Activated CD4-positive, alpha-beta T cell treated with anti-CD3 and anti-CD28 coated beads, Interleukin-2, amount 50 U/mL, for 48 hours (primary cell): ENCODE results near the gene AARS1.
A peak's percentile ranks its signal among the peaks of the same experiment; 100 is the strongest.
"Not testable (repeated sequence)": the region's sequence is repeated elsewhere in the genome, so short reads cannot be mapped to it uniquely, and the experiment has no call there.

Experiments used
- DNase-seq, 2 experiments: peaks; one replicate each; pipeline ENCODE4 v3.0.0-alpha.2; 2020

The AARS1 gene

DNA sequence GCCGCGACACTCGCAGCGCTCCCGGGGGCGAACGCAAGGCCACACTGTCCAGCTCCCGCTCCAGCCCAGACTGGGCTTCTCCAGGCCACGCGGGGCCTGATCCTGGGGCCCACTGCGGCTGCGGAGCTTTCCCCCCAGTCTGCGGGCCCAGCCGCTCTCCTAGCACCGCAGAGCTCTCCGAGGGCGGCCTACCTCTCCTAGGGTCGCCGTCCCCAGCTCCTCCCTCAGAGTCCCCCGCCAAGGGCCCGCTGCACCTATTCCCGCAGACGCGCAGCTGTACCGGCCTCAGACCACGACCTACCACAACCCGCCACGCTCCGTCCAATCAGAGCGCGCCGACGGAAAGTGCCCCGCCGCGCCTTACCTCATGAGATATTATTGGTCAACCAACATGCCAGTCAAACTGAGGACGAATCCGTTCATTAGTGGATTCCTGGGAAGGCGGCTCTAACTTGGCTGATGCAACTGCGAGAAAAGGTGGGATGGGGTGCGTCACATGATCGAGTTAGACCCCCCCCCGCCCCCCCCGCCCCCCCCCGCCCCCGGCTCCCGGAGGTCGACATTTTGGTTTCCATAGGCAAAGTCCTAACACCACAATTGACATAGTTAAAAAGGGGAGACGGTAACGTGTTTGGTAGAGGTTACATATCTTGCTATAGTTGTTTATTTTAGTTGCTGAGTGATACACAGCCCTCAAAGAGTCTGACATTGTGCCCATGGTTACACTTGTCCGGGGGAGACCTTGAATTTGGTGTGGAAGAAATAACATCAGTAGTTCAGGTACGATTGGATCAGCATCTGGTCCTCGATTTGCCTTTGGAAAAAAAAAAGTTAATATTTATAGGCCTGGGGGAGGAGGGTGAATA lies at the start of gene AARS1:
Gene AARS1, minus strand, starts transcription at position 278 of the 866 bp plus-strand sequence. CDS start 6,743 bp downstream, outside the sequence.
- DNase-seq, result peak; percentile 92 to 94

DNA sequence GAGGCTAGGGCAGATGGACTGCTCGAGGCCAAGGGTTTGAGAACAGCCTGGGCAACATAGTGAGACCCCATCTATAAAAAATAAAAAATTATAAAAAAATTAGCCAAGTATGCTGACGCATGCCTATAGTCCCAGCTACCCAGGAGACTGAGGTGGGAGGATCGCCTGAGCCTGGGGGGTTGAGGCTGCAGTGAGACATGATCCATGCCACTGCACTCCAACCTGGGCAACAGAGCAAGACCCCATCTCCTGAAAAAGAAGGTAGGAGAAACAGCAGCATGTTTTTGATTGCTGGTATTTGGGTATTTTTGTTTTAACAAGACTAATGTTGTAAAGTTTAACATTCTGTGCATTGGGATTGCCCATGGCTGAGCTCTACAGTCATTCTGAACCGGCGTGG lies 48.5 kb upstream of the AARS1 start:
- no peak for DNase-seq

DNA sequence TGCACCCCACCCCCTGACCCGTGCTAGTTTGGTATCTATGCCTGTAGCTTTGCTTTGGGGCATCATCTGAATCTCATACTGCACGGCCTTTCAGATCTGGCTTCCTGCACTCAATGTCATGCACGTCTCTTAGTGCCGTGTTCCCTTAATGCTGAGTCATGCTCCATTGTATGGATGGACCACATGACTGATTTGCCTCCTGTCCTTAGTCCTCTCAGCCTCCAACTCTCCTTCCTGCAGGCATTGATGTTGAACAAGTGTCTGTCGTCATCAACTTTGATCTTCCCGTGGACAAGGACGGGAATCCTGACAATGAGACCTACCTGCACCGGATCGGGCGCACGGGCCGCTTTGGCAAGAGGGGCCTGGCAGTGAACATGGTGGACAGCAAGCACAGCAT lies 43.4 kb upstream of the AARS1 start:
- not testable (repeated sequence) for DNase-seq

DNA sequence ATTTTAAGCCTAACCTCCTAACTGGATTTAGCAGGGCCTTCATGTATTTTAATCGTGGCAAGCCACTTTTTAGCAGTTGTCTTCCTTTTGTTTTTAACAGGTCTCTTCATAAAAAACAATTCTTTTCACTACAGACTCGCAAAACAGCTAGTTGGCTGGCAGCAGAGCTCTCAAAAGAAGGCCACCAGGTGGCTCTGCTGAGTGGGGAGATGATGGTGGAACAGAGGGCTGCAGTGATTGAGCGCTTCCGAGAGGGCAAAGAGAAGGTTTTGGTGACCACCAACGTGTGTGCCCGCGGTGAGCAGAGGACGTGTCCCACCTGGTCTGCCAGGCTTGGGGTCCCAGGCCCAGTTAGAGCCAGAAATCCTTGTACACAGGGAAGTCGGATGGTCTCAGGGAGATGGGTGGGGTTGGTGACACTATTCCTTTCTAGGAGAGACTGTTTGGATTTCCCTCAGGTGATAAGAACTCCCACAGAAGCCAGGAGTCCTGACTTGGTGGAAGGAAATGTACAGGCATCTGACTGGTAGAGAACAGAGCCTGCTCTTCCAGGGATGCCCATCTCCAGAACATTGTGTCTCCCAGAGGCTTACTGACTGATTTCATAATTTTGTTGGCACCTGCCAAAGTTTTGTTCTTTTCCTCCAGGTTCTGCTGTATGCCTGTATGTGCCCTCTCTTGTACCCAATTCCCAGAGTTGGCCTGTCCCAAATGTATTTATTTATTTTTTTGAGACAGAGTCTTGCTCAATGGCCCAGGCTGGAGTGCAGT lies 42.5 kb upstream of the AARS1 start:
- no peak for DNase-seq

DNA sequence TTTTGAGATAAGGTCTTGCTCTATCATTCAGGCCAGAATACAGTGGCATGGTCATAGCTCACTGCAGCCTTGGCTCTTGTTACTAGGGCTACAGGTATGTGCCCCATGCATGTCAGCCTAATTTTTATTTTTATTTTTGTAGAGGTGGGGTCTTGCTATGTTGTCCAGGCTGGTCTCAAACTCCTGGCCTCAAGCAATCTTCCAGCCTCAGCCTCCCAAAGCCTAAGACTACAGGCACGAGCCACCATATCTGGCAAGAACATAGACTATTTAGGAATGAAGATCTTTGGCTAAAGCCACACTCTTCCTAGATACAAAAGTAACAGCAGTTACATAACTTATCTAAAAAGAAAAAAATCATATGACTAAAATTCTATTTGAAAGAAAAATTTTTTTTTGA lies 41.8 kb upstream of the AARS1 start:
- DNase-seq, result no peak

DNA sequence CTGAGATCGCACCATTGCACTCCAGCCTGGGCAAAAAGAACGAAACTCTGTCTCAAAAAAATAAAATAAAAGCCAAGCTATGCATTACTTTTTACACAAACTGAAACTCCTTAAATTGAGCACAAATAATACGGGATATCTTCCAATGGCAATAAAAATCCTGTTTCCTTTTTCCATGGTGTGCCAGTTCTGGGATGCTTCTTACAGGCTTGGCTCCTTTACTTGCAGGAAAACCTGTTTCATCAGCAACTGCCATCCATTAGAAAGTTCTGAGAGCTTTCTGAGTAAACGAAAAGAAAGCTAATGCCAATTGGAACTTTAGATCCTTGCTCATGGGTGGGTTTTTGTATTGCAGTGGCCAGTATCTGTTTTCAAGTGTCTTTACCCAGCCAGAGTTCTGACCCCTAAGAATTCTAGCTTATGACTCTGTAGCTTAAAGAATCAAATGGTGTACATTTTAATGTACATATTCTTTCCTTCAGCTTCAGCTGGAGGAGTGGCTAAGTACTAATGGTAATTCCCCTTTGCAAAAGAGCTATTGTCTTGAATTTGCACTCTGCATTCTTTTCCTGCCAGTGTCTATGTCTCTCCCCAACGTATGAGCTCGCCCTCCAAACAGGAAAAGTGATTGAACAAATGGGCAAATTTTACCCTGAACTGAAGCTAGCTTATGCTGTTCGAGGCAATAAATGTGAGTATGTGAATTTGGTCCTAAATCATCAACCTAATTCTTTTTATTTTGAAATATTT lies 35.9 kb upstream of the AARS1 start:
- DNase-seq, result no peak

DNA sequence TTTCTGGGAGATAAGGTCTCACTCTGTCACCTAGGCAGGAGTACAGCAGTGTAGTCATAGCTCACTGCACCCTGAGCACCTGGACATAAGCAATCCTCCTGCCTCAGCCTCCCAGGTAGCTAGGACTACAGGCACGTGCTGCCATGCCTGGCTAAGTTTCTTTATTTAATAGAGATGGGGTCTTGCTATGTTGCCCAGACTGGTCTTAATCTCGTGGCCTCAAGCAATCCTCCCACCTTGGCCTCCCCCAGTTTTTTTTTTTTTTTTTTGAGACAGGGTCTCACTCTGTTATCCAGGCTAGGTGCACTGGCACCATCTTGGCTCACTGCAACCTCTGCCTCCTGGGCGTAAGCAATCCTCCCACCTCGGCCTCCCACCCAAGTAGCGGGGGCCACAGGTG lies 30.8 kb upstream of the AARS1 start:
- no peak for DNase-seq

DNA sequence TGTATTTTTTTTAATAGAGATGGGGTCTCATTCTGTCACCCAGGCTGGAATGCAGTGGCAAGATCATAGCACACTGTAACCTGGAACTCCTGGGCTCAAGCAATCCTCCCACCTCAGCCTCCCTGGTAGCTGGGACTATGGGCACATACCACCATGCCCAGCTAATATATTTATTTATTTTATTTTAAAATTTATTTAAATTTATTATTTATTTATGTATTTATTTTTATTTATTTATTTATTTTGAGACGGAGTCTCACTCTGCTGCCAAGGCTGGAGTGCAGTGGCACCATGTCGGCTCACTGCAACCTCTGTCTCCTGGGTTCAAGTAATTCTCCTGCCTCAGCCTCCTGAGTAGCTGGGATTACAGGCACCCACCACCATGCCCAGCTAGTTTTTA lies 18.4 kb upstream of the AARS1 start:
- DNase-seq, result not testable (repeated sequence)

DNA sequence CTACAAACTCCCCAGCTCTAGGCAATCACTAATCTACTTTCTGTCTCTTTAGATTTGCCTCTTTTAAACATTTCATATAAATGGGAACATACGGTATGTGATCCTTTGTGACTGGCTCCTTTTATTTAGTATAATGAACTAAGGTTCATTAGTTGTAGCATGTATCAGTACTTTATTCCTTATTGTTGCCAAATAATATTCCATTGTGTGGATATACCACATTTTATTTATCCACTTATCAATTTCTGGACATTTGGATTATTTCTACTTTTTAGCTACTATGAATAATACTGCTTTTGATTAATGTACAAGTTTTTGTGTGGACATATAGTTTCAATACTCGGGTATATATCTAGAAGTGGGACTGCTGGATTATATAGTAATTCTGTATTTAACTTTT lies 17.6 kb upstream of the AARS1 start:
- DNase-seq, result no peak

DNA sequence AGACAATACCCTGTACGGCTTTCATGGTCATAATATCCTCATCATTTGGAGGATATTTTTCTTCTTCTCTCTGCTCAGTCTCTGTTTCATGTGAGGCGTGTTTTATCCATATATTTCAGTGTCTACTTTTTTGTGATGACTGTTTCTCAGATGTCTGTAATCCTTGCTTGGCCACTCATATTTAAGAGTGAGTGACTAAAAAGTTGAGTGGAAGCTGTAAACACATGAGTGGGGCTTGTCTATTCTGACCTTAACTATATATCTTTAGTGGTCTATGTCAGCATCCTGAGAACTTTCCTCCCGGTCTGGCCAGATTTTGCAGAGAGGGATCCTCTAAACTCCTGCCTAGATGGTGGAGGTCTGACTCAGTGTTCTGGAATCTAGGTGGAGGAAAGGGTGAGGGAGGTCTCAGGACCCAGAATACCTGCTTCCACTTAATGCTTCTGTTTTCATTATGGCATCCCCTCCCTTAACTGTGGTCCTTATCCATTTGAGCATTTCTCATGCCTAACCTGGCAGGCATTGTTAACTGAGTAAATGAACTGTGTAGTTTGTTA lies 15.7 kb upstream of the AARS1 start:
- no peak for DNase-seq

DNA sequence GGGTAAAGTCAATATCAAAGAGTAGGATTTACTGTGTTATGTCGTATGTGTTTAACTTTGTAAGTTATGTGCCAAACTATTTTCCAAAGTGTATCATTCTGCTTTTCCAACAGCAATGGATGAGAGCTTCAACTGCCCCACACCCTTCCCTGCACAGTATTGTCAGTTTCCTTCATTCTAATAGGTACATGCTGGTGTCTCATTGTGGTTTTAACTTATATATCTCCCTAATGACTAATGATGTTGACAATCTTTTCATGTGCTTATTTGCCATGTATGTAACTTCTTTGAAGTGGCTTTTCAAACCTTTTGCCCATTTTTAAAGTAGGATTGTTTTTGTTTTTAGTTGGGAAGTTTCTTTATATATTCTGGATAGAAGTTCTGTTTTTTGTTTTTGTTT lies 13.4 kb upstream of the AARS1 start:
- no peak for DNase-seq

DNA sequence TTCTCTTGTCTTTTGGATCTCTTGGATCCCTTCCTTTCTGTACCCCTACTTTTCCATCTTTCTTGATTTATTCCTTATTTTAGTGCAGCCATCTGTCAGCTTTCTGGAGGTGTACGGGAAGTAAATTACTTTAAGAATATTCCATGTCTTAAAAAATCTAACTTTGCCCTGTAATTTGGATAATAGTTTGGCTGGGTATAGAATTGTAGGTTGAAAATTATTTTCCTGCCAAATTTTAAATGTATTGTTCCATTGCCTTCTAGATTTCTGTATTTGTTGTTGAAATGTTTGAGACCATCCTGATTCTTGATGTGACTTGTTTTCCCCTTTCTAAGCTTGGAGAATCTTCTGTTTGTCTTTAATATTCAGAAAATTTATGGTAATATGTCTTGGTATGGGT lies 11.8 kb upstream of the AARS1 start:
- no peak for DNase-seq

DNA sequence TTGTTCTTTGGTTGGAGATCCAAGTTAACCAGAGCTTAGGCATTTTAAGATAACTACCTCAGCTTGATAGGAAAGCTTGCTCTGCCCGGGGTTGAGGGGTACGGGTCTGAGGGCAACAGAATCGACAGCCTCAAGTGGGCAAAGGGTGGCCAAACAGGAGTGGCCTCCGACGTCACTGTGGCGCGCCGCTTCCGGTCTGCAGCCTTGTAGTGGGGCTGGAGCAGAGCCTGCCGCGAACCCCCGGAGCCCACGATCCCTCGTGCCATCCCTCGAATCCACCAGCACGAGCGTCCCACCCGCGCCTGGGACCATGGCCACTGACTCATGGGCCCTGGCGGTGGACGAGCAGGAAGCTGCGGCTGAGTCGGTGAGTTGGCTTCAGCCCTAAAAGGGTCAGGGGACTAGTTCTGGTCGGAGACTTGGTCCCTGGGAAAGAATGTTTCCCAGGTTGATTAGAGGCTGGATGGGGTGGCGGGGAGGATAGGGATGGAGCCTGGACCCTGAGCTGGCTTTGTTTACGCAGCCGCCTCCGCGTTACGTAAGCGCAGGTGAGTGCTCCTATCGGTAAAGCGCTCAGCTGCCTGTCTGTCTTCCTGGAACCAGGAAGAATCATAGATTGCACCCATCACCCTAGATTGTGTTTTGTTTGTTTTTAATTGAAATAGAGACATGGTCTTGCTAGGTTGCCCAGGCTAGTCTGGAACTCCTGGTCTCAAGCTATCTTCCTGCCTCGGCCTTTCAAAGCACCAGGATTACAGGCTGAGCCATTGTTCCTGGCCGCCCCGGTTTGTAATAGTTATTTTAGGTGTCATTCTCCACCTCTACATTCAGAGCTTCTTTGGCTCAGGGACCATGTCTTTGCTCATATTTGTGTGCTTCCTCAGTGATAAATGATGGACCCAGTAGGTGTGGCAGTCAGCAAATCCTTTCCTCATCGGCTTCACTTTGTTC lies 10.0 kb upstream of the AARS1 start, which contains the start of gene DDX19B:
Gene DDX19B, plus strand, starts transcription at position 199 of the 951 bp plus-strand sequence. Its CDS starts 112 bp downstream, at position 311.
- peak; percentile 70 to 76 for DNase-seq

DNA sequence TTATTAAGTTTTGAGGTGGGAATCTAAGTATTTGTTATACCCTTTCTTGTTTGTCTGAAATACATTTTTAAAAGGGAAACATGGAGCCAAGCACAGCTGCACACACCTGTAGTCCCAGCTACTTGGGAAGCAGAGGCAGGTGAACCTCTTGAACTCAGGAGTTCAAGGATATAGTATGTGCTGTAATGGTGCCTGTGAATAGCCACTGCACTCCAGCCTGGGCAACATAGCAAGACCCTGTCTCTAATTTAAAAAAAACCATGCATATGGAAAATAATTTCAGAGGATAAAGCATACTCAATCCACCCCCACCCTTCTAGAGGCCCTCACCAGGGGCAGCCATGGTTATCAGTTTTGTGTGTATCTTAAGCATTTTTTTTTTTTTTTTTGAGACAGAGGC lies 6.3 kb upstream of the AARS1 start:
- no peak for DNase-seq

DNA sequence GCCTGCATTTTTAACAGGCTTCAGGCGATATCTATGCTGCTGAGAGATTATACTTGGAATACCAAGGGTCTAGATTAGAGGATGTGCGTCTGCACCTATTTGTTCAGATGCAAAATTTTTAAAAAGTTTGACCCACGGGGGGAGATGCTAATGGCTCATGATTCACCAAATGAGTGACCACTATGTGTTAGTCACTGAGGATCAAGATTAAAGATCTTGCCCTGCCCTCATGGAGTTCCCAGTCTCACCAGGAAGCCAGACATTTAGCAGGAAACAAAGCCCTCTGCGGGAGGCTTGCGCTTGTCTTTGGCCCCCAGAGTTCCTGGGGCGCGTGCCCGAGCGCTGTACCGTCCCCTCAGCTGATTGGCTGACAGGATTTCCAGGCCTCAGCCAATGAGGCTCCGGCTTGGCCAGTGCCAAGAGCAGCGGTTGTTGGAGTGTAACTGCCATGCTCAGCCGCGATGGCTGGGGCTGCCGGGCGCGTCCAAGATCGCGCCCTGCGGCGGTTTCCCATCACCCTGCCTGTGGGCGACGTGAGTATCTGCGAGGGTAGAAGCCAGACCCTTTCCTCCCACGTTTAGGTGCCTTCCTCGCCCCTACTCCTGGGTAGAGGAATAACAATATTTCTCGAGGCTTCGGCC lies 5.2 kb upstream of the AARS1 start:
- no peak for DNase-seq

DNA sequence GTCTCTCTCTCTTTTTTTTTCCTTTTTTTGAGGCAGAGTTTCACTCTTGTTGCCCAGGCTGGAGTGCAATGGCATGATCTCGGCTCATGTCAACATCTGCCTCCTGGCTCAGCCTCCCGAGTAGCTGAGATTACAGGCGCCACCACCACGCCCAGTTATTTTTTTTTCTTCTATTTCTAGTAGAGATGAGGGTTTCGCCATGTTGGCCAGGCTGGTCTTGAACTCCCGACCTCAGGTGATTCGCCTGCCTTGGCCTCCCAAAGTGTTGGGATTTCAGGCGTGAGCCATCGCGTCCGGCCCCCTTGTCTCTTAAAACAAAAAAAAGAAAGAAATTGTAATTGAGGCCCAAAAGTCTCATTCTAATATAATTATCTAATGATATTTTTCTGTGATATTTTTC lies 2.8 kb upstream of the AARS1 start:
- not testable (repeated sequence) for DNase-seq

DNA sequence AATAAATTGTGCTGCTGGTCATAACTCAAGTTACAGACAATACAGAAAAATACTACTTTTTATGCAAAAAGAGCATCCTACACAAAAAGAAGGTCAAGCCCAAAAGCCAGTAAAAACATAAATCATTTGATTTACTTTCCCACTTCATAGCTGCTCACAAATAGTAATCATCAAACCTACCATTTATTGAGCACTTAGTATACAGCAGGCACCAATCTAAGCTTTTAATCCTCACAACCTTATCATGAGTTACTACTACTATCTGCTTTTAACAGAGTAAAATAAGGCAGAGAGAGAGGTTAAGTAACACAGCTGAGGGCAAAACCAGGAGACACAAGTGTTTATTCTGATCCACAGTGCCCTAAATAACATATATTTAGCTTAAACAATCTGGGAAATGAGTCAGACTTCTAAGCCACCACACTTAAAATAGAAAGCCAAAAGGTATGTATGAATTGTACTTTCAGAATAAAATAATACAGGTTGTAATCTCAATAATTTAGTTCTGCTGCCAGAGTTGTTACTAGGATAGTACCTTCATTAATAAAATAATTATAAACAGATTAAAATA lies 1.7 kb upstream of the AARS1 start:
- no peak for DNase-seq

DNA sequence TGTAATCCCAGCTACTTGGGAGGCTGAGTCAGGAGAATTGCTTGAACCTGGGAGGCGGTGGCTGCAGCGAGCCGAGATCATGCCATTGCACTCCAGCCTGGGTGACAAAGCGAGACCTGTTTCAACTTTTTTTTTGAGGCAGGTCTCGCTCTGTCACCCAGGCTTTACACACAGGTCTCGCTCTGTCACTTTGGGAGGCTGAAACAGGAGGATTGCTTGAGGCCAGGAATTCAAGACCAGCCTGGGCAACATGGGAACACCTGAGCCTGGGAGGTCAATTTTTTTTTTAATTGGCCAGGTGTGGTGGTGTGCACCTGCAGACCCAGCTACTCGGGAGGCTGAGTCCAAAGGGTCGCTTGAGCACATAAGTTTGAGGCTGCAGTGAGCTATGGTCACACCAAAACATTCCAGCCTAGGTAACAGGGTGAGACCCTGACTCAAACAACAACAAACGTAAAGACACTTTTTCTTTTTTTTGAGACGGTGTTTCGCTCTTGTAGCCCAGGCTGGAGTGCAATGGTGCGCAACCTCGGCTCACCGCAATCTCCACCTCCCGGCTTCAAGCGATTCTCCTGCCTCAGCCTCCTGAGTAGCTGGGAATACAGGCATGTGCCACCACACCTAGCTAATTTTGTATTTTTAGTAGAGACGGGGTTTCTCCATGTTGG lies 1.9 kb downstream of the AARS1 start:
- DNase-seq, result not testable (repeated sequence)

DNA sequence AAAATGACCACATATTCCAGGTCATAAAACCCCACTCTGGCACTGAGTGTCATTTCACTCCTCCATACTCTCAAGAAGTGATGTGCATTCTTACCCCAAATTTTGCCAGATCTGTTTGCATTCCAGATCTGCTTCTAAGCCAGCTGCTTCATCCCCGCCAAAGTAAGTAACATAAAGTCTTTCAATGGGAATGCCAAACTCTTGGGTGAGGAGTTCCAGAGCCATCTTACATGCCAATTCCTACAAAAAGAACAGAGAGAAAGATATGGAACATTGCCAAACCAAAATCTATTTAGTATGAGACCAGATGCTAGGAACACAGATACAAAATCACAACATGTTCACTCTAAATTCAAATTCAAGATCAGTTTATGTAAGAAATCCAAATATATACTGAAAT lies 12.9 kb downstream of the AARS1 start:
- DNase-seq, result no peak

DNA sequence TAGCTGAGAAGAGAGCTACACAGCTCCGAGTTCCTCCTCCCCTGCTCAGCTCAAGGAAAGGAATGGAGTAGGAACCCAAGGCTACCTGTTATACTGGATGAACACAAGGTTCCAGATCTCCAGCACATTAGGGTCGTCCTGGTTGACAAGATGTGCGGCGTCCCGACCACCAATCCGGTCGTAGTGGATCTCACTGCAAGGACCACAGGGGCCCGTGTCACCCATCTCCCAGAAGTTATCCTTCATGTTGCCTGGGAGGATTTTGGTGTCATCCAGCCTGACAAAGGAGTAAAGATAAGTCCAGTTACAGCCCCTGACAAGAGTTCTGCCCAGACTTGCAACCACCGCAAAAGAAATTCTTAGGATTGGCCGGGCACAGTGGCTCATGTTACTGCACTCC lies 17.6 kb downstream of the AARS1 start:
- no peak for DNase-seq
